Activated CD8-positive, alpha-beta T cell treated with anti-CD3 and anti-CD28 coated beads, Interleukin-2, amount 10 ng/mL, durations not matched to agents 7 days and 5 days (primary cell): ENCODE results near the gene DNAH9. TPM values are rescaled to one million over a fixed set of nuclear protein-coding genes. Genes with fewer than 3 reads are reported as not detected.

Experiments used
- ATAC-seq: fragments of 150-1000 bp; cut with Tn5 transposase; one replicate; pipeline ENCODE4 v1.10.0; 2021; ENCODE audit warnings: moderate library complexity
- CTCF ChIA-PET: fragments of 350-600 bp; sonication (Branson Sonifier 250); formaldehyde crosslinking; loops from one replicate; lab custom pipeline; 2021; ENCODE audit warnings: antibody characterized with exemption; lab: Charles Lee
- POLR2A ChIA-PET: fragments of 350-600 bp; sonication (Branson Sonifier 250); formaldehyde crosslinking; loops from one replicate; lab custom pipeline; 2021; ENCODE audit warnings: antibody characterized with exemption; lab: Charles Lee
- DNase-seq: peaks from one replicate; pipeline ENCODE4 v3.0.0-alpha.2; 2020
- H3K27ac Mint-ChIP-seq: one replicate; pipeline ENCODE4 v1.8.0; 2021; ENCODE audit warnings: mild to moderate bottlenecking, mixed read lengths
- H3K27me3 Mint-ChIP-seq: one replicate; pipeline ENCODE4 v1.8.0; 2021; ENCODE audit warnings: low read depth, mixed read lengths
- H3K36me3 Mint-ChIP-seq: one replicate; pipeline ENCODE4 v1.8.0; 2021; ENCODE audit warnings: low read depth, mixed read lengths
- H3K4me1 Mint-ChIP-seq: one replicate; pipeline ENCODE4 v1.8.0; 2021; ENCODE audit warnings: low read depth, mixed read lengths
- H3K4me3 Mint-ChIP-seq: one replicate; pipeline ENCODE4 v1.8.0; 2021; ENCODE audit warnings: mild to moderate bottlenecking, mixed read lengths
- H3K9me3 Mint-ChIP-seq: one replicate; pipeline ENCODE4 v1.8.0; 2022; ENCODE audit warnings: mixed read lengths; ENCODE audit not compliant: insufficient read depth
- total RNA-seq, 2 experiments: library from RNA; stranded (reverse); gene quantifications; one replicate each; pipeline ENCODE4 v1.2.3, GENCODE V29; 2021

DNAH9 gene
- total RNA-seq, 2 experiments from 2014 or later, result not detected

GRCh38 chr17:11986942-11987329 lies 388.7 kb downstream of the DNAH9 start:
- ChIA-PET POLR2A (interaction anchor here (4.9 kb wide), 1 partner anchor 10 kb away, joined by 25 read pairs; the partner anchor contains the start of gene ZNF18), CTCF (interaction anchor here (0.7 to 1.4 kb wide), 2 partner anchors 10 to 12 kb away, joined by 3 to 8 read pairs; partner anchors contain the start of gene ZNF18)
- DNase-seq (no peak), ATAC-seq (no peak)
- H3K27me3 Mint-ChIP-seq, result no peaks in the 10 kb centered on the region
- peaks cover 2% of the 10 kb centered on the region for H3K4me1 Mint-ChIP-seq
- no peaks in the 10 kb centered on the region for H3K9me3 Mint-ChIP-seq
- H3K4me3 Mint-ChIP-seq, result no peak overlapping the region
- no peak overlapping the region for H3K27ac Mint-ChIP-seq
- H3K36me3 Mint-ChIP-seq, result peaks cover 56% of the 10 kb centered on the region

- ChIA-PET CTCF (interaction anchor here (2.6 kb wide), 1 partner anchor 11 kb away, joined by 5 read pairs; no protein-coding TSS in a partner anchor), POLR2A (interaction anchor here (1.0 kb wide), 1 partner anchor 30 kb away, joined by 6 read pairs; the partner anchor contains the start of gene MAP2K4)
Observed at GRCh38 chr17:11990363-11990983, 392.2 kb downstream of the DNAH9 start.

GRCh38 chr17:11991461-11991860 lies 393.2 kb downstream of the DNAH9 start:
- Mint-ChIP-seq H3K36me3 (peaks cover 51% of the 10 kb centered on the region), H3K4me3 (no peak overlapping the region), H3K27ac (no peak overlapping the region), H3K9me3 (no peaks in the 10 kb centered on the region), H3K27me3 (no peaks in the 10 kb centered on the region), H3K4me1 (peaks cover 11% of the 10 kb centered on the region)
- ATAC-seq, result no peak
- ChIA-PET POLR2A (interaction anchor here (0.6 to 1.0 kb wide), 2 partner anchors 29 to 1167 kb away, joined by 3 to 6 read pairs; partner anchors contain the start of gene MAP2K4), CTCF (no interaction called here)
- DNase-seq, result no peak

More at GRCh38 chr17:11990363-11990983, 392.2 kb downstream of the DNAH9 start:
- Mint-ChIP-seq H3K27me3 (no peaks in the 10 kb centered on the region), H3K36me3 (peaks cover 51% of the 10 kb centered on the region), H3K9me3 (no peaks in the 10 kb centered on the region), H3K4me1 (peaks cover 6% of the 10 kb centered on the region), H3K4me3 (no peak overlapping the region), H3K27ac (no peak overlapping the region)
- DNase-seq (no peak), ATAC-seq (no peak)

DNA sequence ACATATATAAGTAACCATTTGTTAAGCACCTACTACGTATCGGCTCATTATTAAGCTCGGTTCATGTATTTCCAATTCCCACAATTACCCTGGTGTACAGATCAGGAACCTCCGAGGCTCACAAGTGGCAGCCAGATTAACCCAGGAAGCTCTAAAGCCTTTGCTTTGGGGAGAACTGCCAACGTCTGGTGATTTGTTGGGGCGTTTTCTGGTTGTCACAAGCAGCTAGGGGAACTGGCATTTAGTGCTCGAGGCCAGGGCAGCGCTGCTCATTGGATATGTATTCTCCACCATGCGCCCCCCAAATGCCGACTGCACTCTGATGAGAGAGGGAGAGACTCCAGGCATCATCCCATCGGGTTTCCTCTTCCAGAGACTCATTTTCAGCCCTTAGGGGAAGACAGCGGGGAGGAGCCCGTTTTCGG lies 398.5 kb downstream of the DNAH9 start:
- H3K4me3 Mint-ChIP-seq, result peak overlapping the region; percentile 97
- peak; percentile 71 for DNase-seq
- ChIA-PET CTCF (interaction anchor here (1.0 to 1.4 kb wide), 4 partner anchors 10 to 1021 kb away, joined by 3 to 8 read pairs (median 4); partner anchors contain the start of genes ELAC2 and MAP2K4), POLR2A (interaction anchor here (0.7 to 6.1 kb wide), 17 partner anchors 8 to 1032 kb away, joined by 3 to 128 read pairs (median 6); partner anchors contain the start of gene MAP2K4)
- no peaks in the 10 kb centered on the region for H3K27me3 Mint-ChIP-seq
- peak; percentile 42 for ATAC-seq
- peaks cover 16% of the 10 kb centered on the region for H3K4me1 Mint-ChIP-seq
- H3K27ac Mint-ChIP-seq, result peak overlapping the region; percentile 93
- H3K9me3 Mint-ChIP-seq, result no peaks in the 10 kb centered on the region
- peaks cover 17% of the 10 kb centered on the region for H3K36me3 Mint-ChIP-seq

- POLR2A ChIA-PET, result interaction anchor here (0.6 to 6.1 kb wide), 25 partner anchors 9 to 1032 kb away, joined by 3 to 128 read pairs (median 4); partner anchors contain the start of genes ELAC2 and MAP2K4
- Mint-ChIP-seq H3K27ac (peak within 1 kb of the TSS; percentile 98), H3K4me1 (peaks cover 16% of the 10 kb centered on the region), H3K27me3 (no peaks in the 10 kb centered on the region), H3K4me3 (peak within 1 kb of the TSS; percentile 97), H3K9me3 (no peaks in the 10 kb centered on the region), H3K36me3 (peaks cover 13% of the 10 kb centered on the region)
- CTCF ChIA-PET, result interaction anchor here (1.0 to 1.4 kb wide), 5 partner anchors 10 to 1021 kb away, joined by 3 to 8 read pairs (median 4); partner anchors contain the start of genes ELAC2 and MAP2K4
- DNase-seq (peak; percentile 97), ATAC-seq (peak; percentile 98)
Observed at GRCh38 chr17:11997147-11997971, 399.1 kb downstream of the DNAH9 start, which contains the start of gene ZNF18. ZNF18 (minus strand) TSS chr17:11997475; CDS start chr17:11992829, 4,646 bp downstream.

- Mint-ChIP-seq H3K4me3 (peak overlapping the region; percentile 97), H3K36me3 (peaks cover 8% of the 10 kb centered on the region), H3K4me1 (peaks cover 19% of the 10 kb centered on the region), H3K27ac (peak overlapping the region; percentile 98), H3K27me3 (no peaks in the 10 kb centered on the region), H3K9me3 (no peaks in the 10 kb centered on the region)
- ATAC-seq (no peak), DNase-seq (no peak)
- CTCF ChIA-PET, result interaction anchor here (0.7 to 1.5 kb wide), 5 partner anchors 9 to 1020 kb away, joined by 3 to 4 read pairs (median 3); partner anchors contain the start of genes ELAC2 and MAP2K4
- POLR2A ChIA-PET, result interaction anchor here (0.6 to 6.1 kb wide), 14 partner anchors 9 to 1020 kb away, joined by 3 to 128 read pairs (median 8); partner anchors contain the start of genes ELAC2 and MAP2K4
Observed at GRCh38 chr17:11997972-11998233, 399.6 kb downstream of the DNAH9 start.

DNA sequence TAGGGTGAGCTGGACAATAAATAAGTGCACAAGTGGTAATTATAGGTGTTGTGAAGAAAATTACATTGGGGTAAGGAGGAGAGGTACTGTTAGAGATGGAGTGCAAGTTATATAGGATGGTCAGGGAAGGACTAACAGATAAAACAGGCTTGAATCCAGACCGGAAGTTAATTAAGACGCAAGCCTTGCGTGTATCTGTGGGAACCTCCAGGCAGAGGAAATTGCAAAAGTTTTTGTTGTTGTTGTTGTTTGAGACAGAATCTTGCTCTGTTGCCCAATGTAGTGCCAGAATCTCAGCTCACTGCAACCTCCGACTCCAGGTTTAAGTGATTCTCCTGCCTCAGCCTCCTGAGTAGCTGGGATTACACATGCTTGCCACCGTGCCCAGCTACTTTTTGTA lies 401.4 kb downstream of the DNAH9 start:
- POLR2A ChIA-PET, result interaction anchor here (6.1 kb wide), 1 partner anchor 22 kb away, joined by 128 read pairs; the partner anchor contains the start of gene MAP2K4
- Mint-ChIP-seq H3K4me1 (peaks cover 20% of the 10 kb centered on the region), H3K27me3 (no peaks in the 10 kb centered on the region), H3K9me3 (no peaks in the 10 kb centered on the region), H3K27ac (no peak overlapping the region), H3K4me3 (no peak overlapping the region), H3K36me3 (peaks cover 3% of the 10 kb centered on the region)
- no peak for DNase-seq
- CTCF ChIA-PET, result interaction anchor here (1.5 kb wide), 1 partner anchor 21 kb away, joined by 4 read pairs; the partner anchor contains the start of gene MAP2K4
- no peak for ATAC-seq

DNA sequence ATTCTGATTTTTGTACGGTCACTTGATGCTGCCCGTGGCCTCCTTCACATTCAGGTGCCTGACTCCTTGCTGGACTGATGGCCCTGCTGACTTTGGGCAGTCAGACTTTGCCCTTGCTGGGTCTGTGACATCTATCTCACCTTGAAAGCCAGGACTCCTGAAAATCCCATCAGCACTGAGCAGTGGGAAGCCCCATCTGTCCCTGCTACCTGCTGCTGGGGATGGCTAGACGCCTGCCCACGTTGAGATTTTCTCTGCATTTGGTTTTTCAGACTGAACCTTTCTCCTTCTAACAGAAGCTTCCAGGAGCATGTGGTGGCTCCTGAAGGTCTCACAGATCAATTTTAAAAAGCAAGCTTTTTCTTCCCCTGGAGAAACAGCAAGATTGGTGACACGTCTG lies 409.2 kb downstream of the DNAH9 start:
- H3K4me1 Mint-ChIP-seq, result peaks cover 4% of the 10 kb centered on the region
- ATAC-seq, result no peak
- H3K27me3 Mint-ChIP-seq, result peaks cover 11% of the 10 kb centered on the region
- POLR2A ChIA-PET, result interaction anchor here (1.4 to 3.2 kb wide), 2 partner anchors 10 to 13 kb away, joined by 4 to 22 read pairs; partner anchors contain the start of genes MAP2K4 and ZNF18
- no peaks in the 10 kb centered on the region for H3K9me3 Mint-ChIP-seq
- no peak for DNase-seq
- CTCF ChIA-PET, result interaction anchor here (0.8 kb wide), 1 partner anchor 9 kb away, joined by 3 read pairs; no protein-coding TSS in a partner anchor
- no peaks in the 10 kb centered on the region for H3K36me3 Mint-ChIP-seq
- no peak overlapping the region for H3K4me3 Mint-ChIP-seq
- H3K27ac Mint-ChIP-seq, result no peak overlapping the region
